GM12878 (cell line): ENCODE data around the gene NOTCH1. TPM values are rescaled to one million over a fixed set of nuclear protein-coding genes. Genes with fewer than 3 reads are reported as not detected.

Experiments used
- ATAC-seq: fragments of 200-7000 bp; cut with Tn5 transposase; 3 replicates; pipeline ENCODE4 v1.9.1; 2020; ENCODE audit warnings: mild to moderate bottlenecking, moderate library complexity
- BruUV-seq: library from RNA; stranded (reverse); fragments of 400-500 nt; replicated peaks from 2 replicates; lab custom pipeline; 2021; lab: Mats Ljungman, UMichigan
- CTCF ChIA-PET: fragments of 300-600 bp; sonication (Branson Sonifier 250); formaldehyde crosslinking; extraction: SDS; loops from one replicate; lab custom pipeline; 2021; ENCODE audit warnings: inconsistent platforms; lab: Yijun Ruan, JAX
- POLR2A ChIA-PET: fragments of 350-600 bp; formaldehyde crosslinking; extraction: SDS; loops from one replicate; lab custom pipeline; 2021; ENCODE audit warnings: inconsistent platforms; lab: Charles Lee
- RAD21 ChIA-PET: fragments of 300-600 bp; sonication (Branson Sonifier 250); formaldehyde crosslinking; loops from one replicate; lab custom pipeline; 2023; ENCODE audit warnings: antibody characterized with exemption; ENCODE audit not compliant: unreplicated experiment; lab: Charles Lee
- SMC1A ChIA-PET: fragments of 300-600 bp; sonication (Branson Sonifier 250); formaldehyde crosslinking; loops from one replicate; lab custom pipeline; 2023; ENCODE audit not compliant: unreplicated experiment, uncharacterized antibody; lab: Charles Lee
- DNase-seq: peaks from one replicate; pipeline ENCODE4 v3.0.0-alpha.2; 2011; ENCODE audit warnings: low read depth, low spot score
- FAIRE-seq: peaks from 3 replicates; lab custom pipeline; 2011; peaks lifted over from hg19 to GRCh38; lab: Jason Lieb, UNC
- H2AFZ ChIP-seq: 2 replicates; pipeline ENCODE4 v1.6.0; 2011; ENCODE audit warnings: low read depth, low read length, control low read depth; ENCODE audit not compliant: control insufficient read depth
- H3K27ac ChIP-seq: 2 replicates; pipeline ENCODE4 v1.5.1; 2011; ENCODE audit warnings: control low read depth; ENCODE audit not compliant: control insufficient read depth, insufficient read depth
- H3K27me3 ChIP-seq, 2 experiments: replicated peaks in 1 of 2; 2 replicates each; pipeline versions ENCODE4 v1.6.0 to v1.6.1; 2011; ENCODE audit warnings: low read length in 1 of 2; ENCODE audit not compliant: control insufficient read depth in 2 of 2, insufficient read depth in 2 of 2
- H3K36me3 ChIP-seq, 2 experiments: 2 replicates each; pipeline ENCODE4 v1.5.1; 2011; ENCODE audit warnings: low read length in 1 of 2; ENCODE audit not compliant: control insufficient read depth in 2 of 2, insufficient read depth in 2 of 2
- H3K4me1 ChIP-seq: 2 replicates; pipeline ENCODE4 v1.6.1; 2011; ENCODE audit warnings: mild to moderate bottlenecking, low read length, moderate library complexity, mixed read lengths; ENCODE audit not compliant: control insufficient read depth, insufficient read depth
- H3K4me2 ChIP-seq: 2 replicates; pipeline ENCODE4 v1.6.0; 2011; ENCODE audit warnings: control low read depth; ENCODE audit not compliant: control insufficient read depth, insufficient read depth
- H3K4me3 ChIP-seq: fragments of 200-600 bp; sonication (generic); 2 replicates; pipeline ENCODE4 v1.5.1; 2016
- H3K79me2 ChIP-seq: 2 replicates; pipeline ENCODE4 v1.6.0; 2011; ENCODE audit warnings: low read length; ENCODE audit not compliant: control insufficient read depth, insufficient read depth
- H3K9ac ChIP-seq: 2 replicates; pipeline ENCODE4 v1.8.0; 2011; ENCODE audit warnings: low read length, control low read depth, mixed read lengths; ENCODE audit not compliant: control insufficient read depth, insufficient read depth
- H3K9me3 ChIP-seq: replicated peaks from 3 replicates; pipeline ENCODE4 v1.5.1; 2011; ENCODE audit warnings: mild to moderate bottlenecking, low read length; ENCODE audit not compliant: control insufficient read depth, insufficient read depth
- H4K20me1 ChIP-seq: 2 replicates; pipeline ENCODE4 v1.6.0; 2011; ENCODE audit not compliant: control insufficient read depth, insufficient read depth
- CBFB ChIP-seq: IDR thresholded peaks from 2 replicates; pipeline ENCODE4 v1.6.1; 2016; ENCODE audit warnings: antibody characterized with exemption, low read depth
- CBX5 ChIP-seq: sonication (generic); IDR thresholded peaks from 2 replicates; pipeline ENCODE4 v1.6.1; 2016; ENCODE audit warnings: low read depth, moderate library complexity, mild to moderate bottlenecking, inconsistent platforms
- HDGF ChIP-seq: fragments of 450-650 bp; IDR thresholded peaks from 2 replicates; pipeline ENCODE4 v1.6.1; 2016; ENCODE audit warnings: antibody characterized with exemption
- KDM1A ChIP-seq: fragments of 200-600 bp; sonication (generic); IDR thresholded peaks from 2 replicates; pipeline ENCODE4 v1.6.1; 2016; ENCODE audit warnings: borderline replicate concordance
- NFXL1 ChIP-seq: fragments of 450-650 bp; IDR thresholded peaks from 2 replicates; pipeline ENCODE4 v1.6.1; 2017; ENCODE audit warnings: antibody characterized with exemption, mild to moderate bottlenecking, borderline replicate concordance
- NFYA ChIP-seq: IDR thresholded peaks from 2 replicates; pipeline ENCODE4 v1.6.1; 2011; ENCODE audit warnings: low read depth, mild to moderate bottlenecking, low read length, improper control_type of control experiment, borderline replicate concordance
- POU2F2 ChIP-seq: IDR thresholded peaks from 3 replicates; pipeline ENCODE4 v1.6.1; 2011; ENCODE audit warnings: low read depth, mild to moderate bottlenecking, low read length, borderline replicate concordance
- RUNX3 ChIP-seq: IDR thresholded peaks from 2 replicates; pipeline ENCODE4 v1.6.1; 2012; ENCODE audit warnings: low read length, inconsistent platforms
- SIX5 ChIP-seq: IDR thresholded peaks from 2 replicates; pipeline ENCODE4 v1.6.1; 2011; ENCODE audit warnings: mild to moderate bottlenecking, low read depth, low read length, moderate library complexity; ENCODE audit not compliant: severe bottlenecking
- SP1 ChIP-seq: IDR thresholded peaks from one replicate; pipeline ENCODE4 v1.6.1; 2011; ENCODE audit warnings: low read depth, low read length
- WGBS: methylation state at CpG from one replicate; pipeline ENCODE4 v1.1.6; 2016; ENCODE audit warnings: low lambda C conversion rate; ENCODE audit not compliant: insufficient replicate concordance, insufficient coverage; ENCODE audit errors: missing lambda C conversion rate; 5-methylcytosine and 5-hydroxymethylcytosine counted together
- in situ Hi-C: fragments of 300-500 bp; cut with MboI; formaldehyde crosslinking; loops from 9 replicates; pipeline ENCODE4 v1.14.3; 2018; ENCODE audit warnings: mixed read lengths
- intact Hi-C: fragments of 100-400 bp; cut with micrococcal nuclease; formaldehyde crosslinking; loops from one replicate; pipeline ENCODE4 v1.14.2; 2022; ENCODE audit not compliant: unreplicated experiment
- polyA plus RNA-seq, 11 experiments: library from polyadenylated mRNA; depleted of rRNA in 4 of 11; unstranded in 6 of 11; stranded (reverse) in 5 of 11; fragments of >200 nt; fragmentation: Nextera tagmentation in 4 of 11; fragmentation: Illumina TruSeq in 1 of 11; extraction: Ambion mirVana in 4 of 11; extraction: Trizol in 1 of 11; gene quantifications; 1 replicate in 1 of 11; 2 replicates in 10 of 11; pipeline versions ENCODE4 v1.2.1 to v1.2.3, GENCODE V29; 2011 to 2016; ENCODE audit warnings: inconsistent platforms in 2 of 11, missing spikeins in 2 of 11, low read depth in 1 of 11
- total RNA-seq, 4 experiments: library from RNA; depleted of rRNA in 3 of 4; stranded (reverse); fragments of >200 nt in 3 of 4; fragmentation: Illumina TruSeq in 1 of 4; extraction: Trizol in 1 of 4; gene quantifications; 2 replicates each; pipeline versions ENCODE4 v1.2.1 to v1.2.3, GENCODE V29; 2013 to 2021
- TF ChIP-seq, protein P1 (sequence below): IDR thresholded peaks from 2 replicates; pipeline ENCODE4 v1.6.1; 2012; ENCODE audit warnings: low read depth, low read length, improper control_type of control experiment
- TF ChIP-seq, protein P2 (sequence below): IDR thresholded peaks from 2 replicates; pipeline ENCODE4 v1.6.1; 2012; ENCODE audit warnings: low read depth, low read length, improper control_type of control experiment
- TF ChIP-seq, protein P3 (sequence below): fragments of 450-650 bp; IDR thresholded peaks from 2 replicates; pipeline ENCODE4 v1.6.1; 2017; ENCODE audit warnings: mild to moderate bottlenecking, moderate library complexity

The NOTCH1 gene
- total and polyA plus RNA-seq, 10 of the 15 experiments (the other 5 are each of a cell fraction or from before 2014, with no cell fraction given): 0.02 to 40.0 (median 3.7) TPM

DNA sequence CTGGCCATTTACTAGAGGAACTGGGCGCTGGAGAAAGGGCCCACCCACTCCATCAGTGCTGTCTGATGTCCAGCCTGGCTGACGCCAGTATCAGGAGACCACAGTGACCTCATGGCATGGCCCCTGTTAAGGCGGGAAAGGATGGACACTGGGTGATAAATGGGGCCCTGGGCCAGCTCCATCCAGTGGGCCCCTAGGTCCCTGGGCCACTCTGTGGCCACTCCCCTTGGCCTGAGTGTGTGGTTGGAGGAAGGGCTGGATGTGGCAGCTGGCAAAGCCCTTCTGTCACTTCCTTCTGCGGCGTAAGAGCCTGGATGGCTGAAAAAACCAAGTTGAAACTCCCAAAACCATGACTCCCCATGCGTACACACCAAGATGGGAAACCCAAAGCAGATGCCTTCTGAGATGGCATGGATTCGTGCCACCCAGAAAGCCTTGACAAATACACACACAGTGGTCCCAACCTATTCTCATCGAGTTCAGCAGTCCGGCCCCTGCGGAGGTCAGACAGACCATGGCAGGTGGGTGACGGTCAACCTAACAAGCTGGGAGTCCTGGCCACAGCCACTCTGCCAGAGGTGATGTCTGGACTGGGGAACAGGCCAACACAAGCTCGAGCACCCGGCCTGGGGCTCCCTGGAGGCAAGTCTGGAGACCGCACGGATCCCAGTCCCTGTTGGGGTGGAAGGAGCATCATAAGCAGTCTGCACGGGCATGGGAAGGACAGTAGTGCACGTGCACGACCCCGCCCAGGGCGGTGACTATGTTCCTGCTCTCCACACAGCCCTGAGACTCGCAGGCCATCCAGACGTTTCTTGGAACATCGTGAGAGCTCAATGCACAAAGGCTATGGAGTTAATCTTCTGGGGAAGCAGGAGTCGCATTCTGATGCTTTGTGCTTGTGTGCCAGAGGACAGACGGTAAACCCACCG lies 45.2 kb upstream of the NOTCH1 start:
- H3K4me2 ChIP-seq: no peak overlapping the region
- H3K36me3 ChIP-seq: no peaks in the 10 kb centered on the region
- TF ChIP-seq RUNX3 (no peak), KDM1A (no peak), SIX5 (no peak), HDGF (no peak), CBX5 (no peak), NFYA (no peak), POU2F2 (no peak), SP1 (no peak), CBFB (no peak), NFXL1 (no peak)
- TF ChIP-seq, protein P1, sequence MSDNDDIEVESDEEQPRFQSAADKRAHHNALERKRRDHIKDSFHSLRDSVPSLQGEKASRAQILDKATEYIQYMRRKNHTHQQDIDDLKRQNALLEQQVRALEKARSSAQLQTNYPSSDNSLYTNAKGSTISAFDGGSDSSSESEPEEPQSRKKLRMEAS: no peak
- TF ChIP-seq, protein P2, sequence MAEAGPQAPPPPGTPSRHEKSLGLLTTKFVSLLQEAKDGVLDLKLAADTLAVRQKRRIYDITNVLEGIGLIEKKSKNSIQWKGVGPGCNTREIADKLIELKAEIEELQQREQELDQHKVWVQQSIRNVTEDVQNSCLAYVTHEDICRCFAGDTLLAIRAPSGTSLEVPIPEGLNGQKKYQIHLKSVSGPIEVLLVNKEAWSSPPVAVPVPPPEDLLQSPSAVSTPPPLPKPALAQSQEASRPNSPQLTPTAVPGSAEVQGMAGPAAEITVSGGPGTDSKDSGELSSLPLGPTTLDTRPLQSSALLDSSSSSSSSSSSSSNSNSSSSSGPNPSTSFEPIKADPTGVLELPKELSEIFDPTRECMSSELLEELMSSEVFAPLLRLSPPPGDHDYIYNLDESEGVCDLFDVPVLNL: no peak
- TF ChIP-seq, protein P3, sequence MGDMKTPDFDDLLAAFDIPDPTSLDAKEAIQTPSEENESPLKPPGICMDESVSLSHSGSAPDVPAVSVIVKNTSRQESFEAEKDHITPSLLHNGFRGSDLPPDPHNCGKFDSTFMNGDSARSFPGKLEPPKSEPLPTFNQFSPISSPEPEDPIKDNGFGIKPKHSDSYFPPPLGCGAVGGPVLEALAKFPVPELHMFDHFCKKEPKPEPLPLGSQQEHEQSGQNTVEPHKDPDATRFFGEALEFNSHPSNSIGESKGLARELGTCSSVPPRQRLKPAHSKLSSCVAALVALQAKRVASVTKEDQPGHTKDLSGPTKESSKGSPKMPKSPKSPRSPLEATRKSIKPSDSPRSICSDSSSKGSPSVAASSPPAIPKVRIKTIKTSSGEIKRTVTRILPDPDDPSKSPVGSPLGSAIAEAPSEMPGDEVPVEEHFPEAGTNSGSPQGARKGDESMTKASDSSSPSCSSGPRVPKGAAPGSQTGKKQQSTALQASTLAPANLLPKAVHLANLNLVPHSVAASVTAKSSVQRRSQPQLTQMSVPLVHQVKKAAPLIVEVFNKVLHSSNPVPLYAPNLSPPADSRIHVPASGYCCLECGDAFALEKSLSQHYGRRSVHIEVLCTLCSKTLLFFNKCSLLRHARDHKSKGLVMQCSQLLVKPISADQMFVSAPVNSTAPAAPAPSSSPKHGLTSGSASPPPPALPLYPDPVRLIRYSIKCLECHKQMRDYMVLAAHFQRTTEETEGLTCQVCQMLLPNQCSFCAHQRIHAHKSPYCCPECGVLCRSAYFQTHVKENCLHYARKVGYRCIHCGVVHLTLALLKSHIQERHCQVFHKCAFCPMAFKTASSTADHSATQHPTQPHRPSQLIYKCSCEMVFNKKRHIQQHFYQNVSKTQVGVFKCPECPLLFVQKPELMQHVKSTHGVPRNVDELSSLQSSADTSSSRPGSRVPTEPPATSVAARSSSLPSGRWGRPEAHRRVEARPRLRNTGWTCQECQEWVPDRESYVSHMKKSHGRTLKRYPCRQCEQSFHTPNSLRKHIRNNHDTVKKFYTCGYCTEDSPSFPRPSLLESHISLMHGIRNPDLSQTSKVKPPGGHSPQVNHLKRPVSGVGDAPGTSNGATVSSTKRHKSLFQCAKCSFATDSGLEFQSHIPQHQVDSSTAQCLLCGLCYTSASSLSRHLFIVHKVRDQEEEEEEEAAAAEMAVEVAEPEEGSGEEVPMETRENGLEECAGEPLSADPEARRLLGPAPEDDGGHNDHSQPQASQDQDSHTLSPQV: no peak
- TF ChIP-seq, all 136 proteins: peak for 0
- in situ Hi-C loops (no loop called here), intact Hi-C loops (no loop called here)
- WGBS: 28% methylated on average over 26 of the region's 26 CpGs
- FAIRE-seq (no peak), DNase-seq (no peak), ATAC-seq (no peak)
- Histone ChIP-seq H4K20me1 (no peaks in the 10 kb centered on the region), H3K27ac (no peak overlapping the region), H3K27me3 (no peaks in the 10 kb centered on the region; a peak in 1 of 4 replicates), H2AFZ (no peak overlapping the region), H3K4me1 (peaks cover 14% of the 10 kb centered on the region), H3K9me3 (no peaks in the 10 kb centered on the region; the same call in 2 of the 3 replicates), H3K79me2 (no peaks in the 10 kb centered on the region), H3K9ac (no peak overlapping the region), H3K4me3 (no peak overlapping the region)
- SMC1A ChIA-PET: no interaction called here
- no TSS peak for BruUV-seq
- CTCF ChIA-PET: no interaction called here
- POLR2A ChIA-PET: interaction anchor here (1.3 kb wide), 1 partner anchor 28 kb away, joined by 3 read pairs; no protein-coding TSS in a partner anchor
- RAD21 ChIA-PET: no interaction called here
